ENCODE data around the gene ALCAM. TPM values are rescaled to one million over a fixed set of nuclear protein-coding genes. Genes with fewer than 3 reads are reported as not detected.

The ALCAM gene
- total RNA-seq, 2 experiments from 2014 or later, result 47.7 to 51.3 TPM

GRCh38 chr3:105571005-105571404 lies 204.3 kb downstream of the ALCAM start:
- no peaks in the 10 kb centered on the region for H3K9me2 ChIP-seq (ENCODE audit: insufficient read depth, low read length)
- no peak overlapping the region for H3K4me3 ChIP-seq (ENCODE audit: low read depth, low read length, poor library complexity, severe bottlenecking)
- BruUV-seq (replicated peaks), result no TSS peak
- TF ChIP-seq, protein P1, sequence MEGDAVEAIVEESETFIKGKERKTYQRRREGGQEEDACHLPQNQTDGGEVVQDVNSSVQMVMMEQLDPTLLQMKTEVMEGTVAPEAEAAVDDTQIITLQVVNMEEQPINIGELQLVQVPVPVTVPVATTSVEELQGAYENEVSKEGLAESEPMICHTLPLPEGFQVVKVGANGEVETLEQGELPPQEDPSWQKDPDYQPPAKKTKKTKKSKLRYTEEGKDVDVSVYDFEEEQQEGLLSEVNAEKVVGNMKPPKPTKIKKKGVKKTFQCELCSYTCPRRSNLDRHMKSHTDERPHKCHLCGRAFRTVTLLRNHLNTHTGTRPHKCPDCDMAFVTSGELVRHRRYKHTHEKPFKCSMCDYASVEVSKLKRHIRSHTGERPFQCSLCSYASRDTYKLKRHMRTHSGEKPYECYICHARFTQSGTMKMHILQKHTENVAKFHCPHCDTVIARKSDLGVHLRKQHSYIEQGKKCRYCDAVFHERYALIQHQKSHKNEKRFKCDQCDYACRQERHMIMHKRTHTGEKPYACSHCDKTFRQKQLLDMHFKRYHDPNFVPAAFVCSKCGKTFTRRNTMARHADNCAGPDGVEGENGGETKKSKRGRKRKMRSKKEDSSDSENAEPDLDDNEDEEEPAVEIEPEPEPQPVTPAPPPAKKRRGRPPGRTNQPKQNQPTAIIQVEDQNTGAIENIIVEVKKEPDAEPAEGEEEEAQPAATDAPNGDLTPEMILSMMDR (conservative IDR thresholded peaks at IDR 0.05; ENCODE audit: low read length), result no peak
- no peak for TF ChIP-seq EZH2phosphoT487 (IDR thresholded peaks at IDR 0.05; ENCODE audit: borderline replicate concordance, low read depth, low read length)
- no peak for DNase-seq (ENCODE audit: low spot score)
- H3K4me2 ChIP-seq (ENCODE audit: low read length), result no peak overlapping the region
- intact Hi-C loops (cut with micrococcal nuclease; ENCODE audit: unreplicated experiment), result no loop called here
- ChIA-PET POLR2A (interaction anchor here (0.6 kb wide), 1 partner anchor 529 kb away, joined by 4 read pairs; no protein-coding TSS in a partner anchor), CTCF (ENCODE audit: unreplicated experiment) (no interaction called here)
- peaks cover 5% of the 10 kb centered on the region; the same call in 1 of the 2 replicates for H3K36me3 ChIP-seq (ENCODE audit: insufficient read depth, low read length)
- H3K27ac ChIP-seq (ENCODE audit: low read depth, low read length, poor library complexity, severe bottlenecking), result no peak overlapping the region
- no peaks in the 10 kb centered on the region for H3K9me3 ChIP-seq (ENCODE audit: low read length)
- H3K79me2 ChIP-seq (ENCODE audit: insufficient read depth, low read depth, low read length), result no peaks in the 10 kb centered on the region
- H4K20me1 ChIP-seq (ENCODE audit: insufficient read depth, low read length), result no peaks in the 10 kb centered on the region
- H2AFZ ChIP-seq (ENCODE audit: low read length), result no peak overlapping the region
- H3K4me1 ChIP-seq (ENCODE audit: insufficient read depth, low read length, poor library complexity, severe bottlenecking), result no peaks in the 10 kb centered on the region

DNA sequence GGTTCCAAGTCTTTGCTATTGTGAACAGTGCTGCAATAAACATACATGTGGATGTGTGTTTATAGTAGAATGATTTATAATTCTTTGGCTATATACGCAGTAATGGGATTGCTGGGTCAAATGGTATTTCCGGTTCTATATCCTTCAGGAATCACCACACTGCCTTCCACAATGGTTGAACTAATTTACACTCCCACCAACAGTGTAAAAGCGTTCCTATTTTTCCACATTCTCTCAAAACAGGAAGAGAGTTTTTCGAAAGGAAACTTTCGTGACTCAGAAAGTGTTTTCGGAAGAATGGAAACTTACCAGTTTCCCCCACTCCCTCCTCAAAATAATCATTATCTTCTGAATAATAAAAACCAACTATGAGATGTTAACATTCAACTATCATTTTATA lies 205.8 kb downstream of the ALCAM start:
- TF ChIP-seq EZH2phosphoT487 (IDR thresholded peaks at IDR 0.05; ENCODE audit: borderline replicate concordance, low read depth, low read length), result no peak
- TF ChIP-seq, protein P1 (conservative IDR thresholded peaks at IDR 0.05; ENCODE audit: low read length), result no peak
- no TSS peak for BruUV-seq (replicated peaks)
- no peaks in the 10 kb centered on the region for H3K79me2 ChIP-seq (ENCODE audit: insufficient read depth, low read depth, low read length)
- H3K36me3 ChIP-seq (ENCODE audit: insufficient read depth, low read length), result peaks cover 5% of the 10 kb centered on the region; the same call in 1 of the 2 replicates
- H3K4me3 ChIP-seq (ENCODE audit: low read depth, low read length, poor library complexity, severe bottlenecking), result no peak overlapping the region
- no peaks in the 10 kb centered on the region for H3K4me1 ChIP-seq (ENCODE audit: insufficient read depth, low read length, poor library complexity, severe bottlenecking)
- H2AFZ ChIP-seq (ENCODE audit: low read length), result no peak overlapping the region
- H3K4me2 ChIP-seq (ENCODE audit: low read length), result no peak overlapping the region
- CTCF ChIA-PET (ENCODE audit: unreplicated experiment), result no interaction called here
- H3K9me3 ChIP-seq (ENCODE audit: low read length), result no peaks in the 10 kb centered on the region
- POLR2A ChIA-PET, result no interaction called here
- H3K27ac ChIP-seq (ENCODE audit: low read depth, low read length, poor library complexity, severe bottlenecking), result no peak overlapping the region
- no peaks in the 10 kb centered on the region for H4K20me1 ChIP-seq (ENCODE audit: insufficient read depth, low read length)
- DNase-seq (ENCODE audit: low spot score), result no peak
- no peaks in the 10 kb centered on the region for H3K9me2 ChIP-seq (ENCODE audit: insufficient read depth, low read length)
- intact Hi-C loops (cut with micrococcal nuclease; ENCODE audit: unreplicated experiment), result no loop called here

GRCh38 chr3:105579439-105579838 lies 212.7 kb downstream of the ALCAM start:
- H3K4me3 ChIP-seq (ENCODE audit: low read depth, low read length, poor library complexity, severe bottlenecking), result no peak overlapping the region
- no TSS peak for BruUV-seq (replicated peaks)
- no peaks in the 10 kb centered on the region for H3K4me1 ChIP-seq (ENCODE audit: insufficient read depth, low read length, poor library complexity, severe bottlenecking)
- POLR2A ChIA-PET, result no interaction called here
- H2AFZ ChIP-seq (ENCODE audit: low read length), result no peak overlapping the region
- TF ChIP-seq, protein P1 (conservative IDR thresholded peaks at IDR 0.05; ENCODE audit: low read length), result no peak
- no peak for TF ChIP-seq EZH2phosphoT487 (IDR thresholded peaks at IDR 0.05; ENCODE audit: borderline replicate concordance, low read depth, low read length)
- no peak overlapping the region for H3K27ac ChIP-seq (ENCODE audit: low read depth, low read length, poor library complexity, severe bottlenecking)
- H3K36me3 ChIP-seq (ENCODE audit: insufficient read depth, low read length), result no peaks in the 10 kb centered on the region
- no peaks in the 10 kb centered on the region for H4K20me1 ChIP-seq (ENCODE audit: insufficient read depth, low read length)
- no peak overlapping the region for H3K4me2 ChIP-seq (ENCODE audit: low read length)
- H3K9me3 ChIP-seq (ENCODE audit: low read length), result no peaks in the 10 kb centered on the region
- H3K79me2 ChIP-seq (ENCODE audit: insufficient read depth, low read depth, low read length), result no peaks in the 10 kb centered on the region
- intact Hi-C loops (cut with micrococcal nuclease; ENCODE audit: unreplicated experiment), result no loop called here
- no peak for DNase-seq (ENCODE audit: low spot score)
- CTCF ChIA-PET (ENCODE audit: unreplicated experiment), result no interaction called here
- H3K9me2 ChIP-seq (ENCODE audit: insufficient read depth, low read length), result no peaks in the 10 kb centered on the region

Measured in OCI-LY7 (cell line).